CD4-positive, alpha-beta T cell treated with Interleukin-4 for 4 hours (primary cell): ENCODE results near the gene PIGU.
A peak's percentile ranks its signal among the peaks of the same experiment; 100 is the strongest.

Source experiments
- DNase-seq: peaks from one replicate; pipeline ENCODE4 v3.0.0-alpha.2; 2020

Gene PIGU

DNA sequence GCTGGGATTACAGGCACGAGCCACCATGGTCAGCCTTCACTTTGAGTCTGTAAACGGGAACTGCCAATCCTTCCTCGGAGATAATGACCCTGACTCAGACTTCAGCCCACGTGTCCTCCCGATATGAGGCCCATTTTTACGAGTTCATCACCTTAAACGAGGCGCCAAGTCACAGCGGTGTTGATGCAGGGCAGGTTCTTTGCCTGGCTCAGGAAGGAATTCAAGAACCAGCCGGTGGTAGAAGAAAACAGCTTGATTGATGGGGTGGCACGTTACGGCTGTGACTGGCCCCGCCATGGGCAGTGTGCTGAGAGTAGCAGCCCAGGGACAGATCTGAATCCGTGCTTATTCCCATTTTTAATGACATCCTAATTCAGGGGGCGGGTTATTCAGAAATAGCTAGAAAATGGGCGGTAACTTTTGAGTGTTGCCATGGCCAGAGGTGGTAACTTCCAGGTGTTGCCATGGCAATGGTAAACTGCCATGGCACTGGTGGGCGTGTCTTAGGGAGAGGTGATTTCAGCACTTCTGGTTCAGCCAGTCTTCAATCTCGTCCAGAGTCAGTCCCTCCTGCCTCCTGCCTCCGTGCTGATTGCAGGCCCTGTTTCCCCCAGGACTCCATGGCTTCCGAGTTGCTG is 127.5 kb downstream of the PIGU start:
- DNase-seq: no peak

DNA sequence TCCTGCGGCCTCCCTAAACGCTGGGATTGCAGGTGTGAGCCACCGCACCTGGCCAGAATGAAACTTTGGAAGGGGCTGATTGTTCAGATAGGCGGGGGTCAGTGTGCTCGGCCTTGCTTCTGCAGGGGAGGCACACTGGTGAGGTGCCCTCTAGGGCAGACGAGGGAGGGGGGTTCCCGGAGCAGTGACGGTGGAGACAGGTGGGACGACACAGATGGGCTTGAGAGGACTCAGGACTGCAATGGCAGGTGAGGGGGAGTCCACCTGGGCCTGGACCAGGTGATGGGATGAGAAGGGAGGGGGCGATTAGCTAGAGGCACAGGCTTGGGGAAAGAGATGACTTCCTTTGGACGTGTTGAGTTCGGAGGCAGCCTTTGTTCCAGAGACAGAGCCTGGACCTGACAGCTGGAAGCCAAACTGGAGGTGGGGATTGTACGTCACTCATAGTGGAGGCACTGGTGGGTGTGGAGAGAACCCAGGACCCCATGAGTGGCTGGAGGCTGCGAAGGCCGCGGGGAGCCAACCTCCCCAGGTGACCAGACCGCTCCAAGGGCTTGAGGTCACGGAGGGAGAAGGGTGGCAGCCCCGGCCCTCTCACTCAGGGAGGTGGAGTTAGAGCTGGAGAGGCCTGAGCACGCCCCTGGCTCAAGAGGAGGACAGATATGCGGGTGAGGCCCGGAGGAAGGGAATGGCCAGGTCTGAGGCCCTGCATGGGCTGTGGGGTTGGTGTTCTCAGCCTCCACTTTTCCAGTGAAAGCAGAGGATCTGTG is 128.9 kb downstream of the PIGU start:
- no peak for DNase-seq

DNA sequence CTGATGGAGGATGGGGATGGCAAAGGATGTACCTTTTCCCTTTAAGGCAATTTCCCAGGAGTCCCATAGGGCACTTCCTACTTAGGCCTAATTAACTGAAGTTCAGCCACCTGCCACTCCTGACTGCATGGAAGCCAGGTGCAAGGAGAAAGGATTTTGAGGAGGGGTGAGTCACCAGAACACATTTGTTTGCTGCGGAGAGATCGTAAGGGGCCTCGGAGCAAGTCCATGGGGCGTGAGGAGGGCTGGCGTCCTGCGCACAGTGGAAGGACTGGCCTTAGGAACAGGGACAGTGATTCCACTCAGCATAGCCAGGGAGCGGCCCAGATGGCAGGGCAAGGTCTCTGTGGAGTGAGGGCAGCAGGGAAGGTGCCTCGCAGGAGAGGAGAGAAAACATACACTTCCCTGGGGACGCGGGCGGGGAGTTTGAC is 130.1 kb downstream of the PIGU start:
- no peak for DNase-seq

DNA sequence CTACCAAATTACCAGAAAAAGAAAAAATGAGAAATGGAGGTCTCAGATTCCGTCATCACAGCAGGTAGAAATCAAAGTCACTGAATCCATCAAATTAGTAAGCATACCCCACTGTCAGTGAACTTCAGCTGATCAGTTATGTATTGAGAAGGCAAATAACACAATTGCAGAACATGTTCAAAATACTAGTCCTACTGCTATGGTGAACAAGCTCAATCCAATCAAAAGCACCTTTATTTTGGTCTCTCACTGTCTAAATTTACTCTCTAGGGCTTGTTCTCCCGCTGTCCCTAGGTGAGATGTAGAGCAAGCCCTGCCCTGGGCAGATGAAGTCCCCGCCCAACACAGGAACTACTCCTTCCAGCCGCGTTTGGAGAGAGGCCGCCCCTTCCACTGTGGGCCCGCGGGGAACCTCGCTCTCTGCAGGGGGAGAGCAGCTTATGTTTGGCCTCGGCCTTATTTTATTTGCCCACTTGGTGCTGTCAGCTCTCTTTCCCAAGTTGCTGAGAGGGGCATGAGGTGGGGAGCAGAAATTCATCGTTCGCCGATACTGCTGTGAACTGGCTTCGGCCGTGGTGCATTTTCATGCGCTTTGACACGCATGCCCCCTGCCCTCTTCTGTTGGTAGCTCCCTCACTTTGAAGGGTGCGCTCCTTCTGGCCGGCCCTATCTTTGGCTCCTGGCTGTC is 132.6 kb downstream of the PIGU start:
- no peak for DNase-seq

DNA sequence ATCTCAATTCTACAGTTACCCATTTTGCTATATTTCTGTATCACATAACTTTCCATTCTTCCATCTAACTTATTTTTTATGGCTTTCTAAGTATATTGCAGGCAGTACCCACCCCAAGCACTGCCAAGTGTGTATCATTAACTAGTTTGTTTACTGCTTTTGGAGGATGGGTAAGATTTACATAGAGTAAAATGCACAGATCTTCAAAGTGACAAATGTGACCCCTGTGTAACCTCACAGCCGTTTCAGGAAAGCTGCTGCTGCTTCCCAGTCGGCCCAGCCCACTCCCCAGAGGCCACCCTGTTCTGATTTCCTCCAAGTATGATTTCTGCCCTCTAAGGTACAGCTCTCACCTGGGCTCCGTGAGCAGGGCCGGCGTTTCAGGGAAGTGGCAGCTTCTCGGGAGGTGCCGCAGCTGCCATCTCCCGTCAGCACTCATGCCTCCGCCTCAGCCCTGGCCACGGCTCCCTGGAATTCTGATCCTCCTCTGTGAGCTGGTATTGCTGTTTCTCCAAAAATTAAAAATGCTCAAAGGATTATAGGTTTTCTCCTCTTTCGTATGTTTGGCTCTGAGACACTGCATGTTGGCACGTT is 133.3 kb downstream of the PIGU start:
- no peak for DNase-seq

DNA sequence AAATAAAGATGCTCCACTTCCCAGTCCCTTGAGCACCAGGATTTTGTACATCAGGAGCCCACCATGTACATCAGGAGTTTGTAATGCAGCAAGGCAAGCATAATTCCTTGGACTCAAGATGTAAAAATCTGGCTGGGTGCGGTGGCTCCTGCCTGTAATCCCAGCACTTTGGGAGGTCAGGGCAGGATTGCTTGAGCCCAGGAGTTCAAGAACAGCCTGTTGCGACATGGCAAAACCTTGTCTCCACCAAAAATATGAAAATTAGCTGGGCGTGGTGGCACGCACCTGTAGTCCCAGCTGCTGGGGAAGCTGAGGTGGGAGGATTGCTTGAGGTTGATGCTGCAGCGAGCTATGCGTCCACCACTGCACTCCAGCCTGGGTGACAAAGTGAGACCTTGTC is 134.5 kb downstream of the PIGU start:
- DNase-seq: no peak

DNA sequence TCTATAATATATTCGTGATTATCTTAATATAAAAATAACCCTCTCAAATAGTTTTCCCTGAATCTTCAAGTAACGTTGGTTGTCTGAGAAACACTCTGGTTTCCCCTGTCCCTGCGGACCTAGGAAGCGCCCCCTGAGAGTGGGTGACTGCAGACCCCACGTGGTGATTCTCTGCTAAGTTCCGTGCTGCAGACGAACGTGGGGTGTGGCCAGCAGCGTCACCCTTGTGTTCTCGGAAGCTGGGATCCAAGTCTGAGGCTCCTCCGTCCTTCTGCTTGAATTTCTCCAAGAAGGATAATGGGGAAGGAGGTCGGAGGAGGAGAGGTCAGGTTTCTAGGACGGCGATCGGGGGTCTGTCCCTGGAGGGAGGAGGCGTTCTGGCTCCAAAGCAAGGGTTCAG is 135.0 kb downstream of the PIGU start:
- DNase-seq: no peak

DNA sequence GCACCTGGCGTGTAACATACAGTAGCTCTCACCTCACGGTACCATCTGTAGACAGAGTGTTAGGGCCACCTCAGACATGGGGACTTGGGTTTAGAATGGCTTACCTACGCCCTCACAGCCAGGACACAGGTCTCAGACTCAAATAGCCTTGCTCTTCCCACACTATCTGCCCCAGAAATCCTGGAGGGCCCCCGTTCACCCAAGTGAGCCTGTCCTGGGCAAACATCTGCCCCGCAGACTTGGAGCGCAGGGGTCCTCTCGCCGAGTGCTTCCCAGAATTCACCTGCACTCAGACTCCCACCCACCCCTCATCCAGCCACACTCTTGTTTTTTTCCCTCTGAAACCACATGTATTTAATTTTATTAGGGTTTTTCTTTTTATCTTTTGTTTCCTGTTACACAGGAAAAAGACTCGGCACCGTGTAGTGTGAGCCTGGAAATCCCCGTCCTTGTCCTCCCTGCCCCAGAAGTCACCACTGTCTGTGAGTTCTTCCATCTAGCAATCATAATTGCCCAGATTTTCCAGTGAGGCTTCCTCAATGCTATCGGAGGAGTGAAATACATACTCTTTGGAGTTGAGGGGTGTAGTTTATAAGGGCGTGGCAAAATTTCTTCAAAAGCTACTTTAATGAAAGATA is 135.5 kb downstream of the PIGU start:
- peak; percentile 58 for DNase-seq

DNA sequence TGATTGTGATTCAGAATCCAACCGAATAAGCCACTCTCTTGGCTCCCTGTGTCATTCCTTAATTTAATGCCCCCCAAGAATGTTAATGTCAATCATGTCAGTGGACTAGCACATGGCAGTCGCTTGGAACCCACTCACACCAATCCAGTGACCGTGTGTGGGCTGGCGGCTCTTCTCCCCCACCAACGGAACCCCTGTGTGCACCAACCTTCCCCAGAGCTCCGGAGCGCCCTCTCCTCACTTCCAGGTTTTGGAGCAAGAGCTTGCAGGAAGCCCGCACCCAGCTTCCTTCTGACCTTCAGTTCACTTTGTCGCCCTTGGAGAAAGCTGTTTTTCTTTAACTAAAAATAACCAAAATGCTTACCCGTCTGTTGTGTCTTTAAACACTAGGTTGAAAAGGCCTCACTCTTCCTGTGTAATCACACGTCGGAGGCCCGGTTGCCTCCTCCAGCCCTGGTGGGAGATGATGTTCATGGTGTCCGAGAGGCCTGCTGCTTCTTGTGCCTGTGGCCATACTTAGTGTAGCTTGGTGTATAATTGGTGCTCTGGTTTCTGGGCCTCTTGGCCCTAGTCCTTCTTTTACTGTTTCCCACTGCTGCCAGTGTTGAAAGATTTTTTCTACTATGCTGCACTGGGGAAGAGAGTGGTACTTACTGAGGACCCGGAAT is 136.2 kb downstream of the PIGU start:
- no peak for DNase-seq

DNA sequence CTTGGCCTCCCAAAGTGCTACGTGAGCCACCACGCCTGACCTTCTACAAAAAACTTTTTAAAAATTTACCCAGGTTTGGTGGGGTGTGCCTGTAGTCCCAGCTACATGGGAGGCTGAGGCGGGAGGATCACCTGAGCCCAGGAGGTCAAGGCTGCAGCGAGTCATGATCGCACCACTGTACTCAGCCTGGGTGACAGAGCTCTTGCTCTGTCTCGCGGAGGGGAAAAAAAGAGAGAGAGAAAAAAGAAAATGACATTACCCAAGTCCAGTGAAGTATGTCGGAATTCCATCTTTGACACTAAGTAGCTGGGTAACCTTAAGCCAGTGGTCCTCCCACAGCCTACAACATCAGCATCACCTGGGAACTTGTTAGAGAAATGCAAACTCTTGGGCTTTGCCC is 137.1 kb downstream of the PIGU start:
- no peak for DNase-seq

DNA sequence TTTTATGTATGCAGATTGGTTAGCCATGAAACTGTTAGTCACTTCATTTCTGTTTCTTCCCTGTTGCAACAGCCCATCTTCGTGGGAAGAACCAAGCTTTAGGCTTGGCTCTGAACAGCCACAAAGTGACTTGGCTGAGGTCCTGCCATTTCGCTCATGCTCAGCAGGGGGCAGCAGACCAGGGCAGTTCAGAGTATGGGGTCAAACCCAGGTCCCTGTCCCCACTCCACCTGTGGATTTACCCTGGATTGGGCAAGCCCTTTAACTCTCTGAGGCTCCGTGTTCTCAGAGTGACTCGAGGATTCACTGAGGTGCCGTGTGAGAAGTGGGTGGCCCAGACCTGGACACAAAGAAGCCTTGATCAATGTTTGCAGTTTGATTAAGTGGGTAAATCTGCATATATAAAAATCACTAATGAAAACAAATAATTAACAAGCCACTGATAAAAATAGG is 138.2 kb downstream of the PIGU start:
- peak; percentile 52 for DNase-seq

DNA sequence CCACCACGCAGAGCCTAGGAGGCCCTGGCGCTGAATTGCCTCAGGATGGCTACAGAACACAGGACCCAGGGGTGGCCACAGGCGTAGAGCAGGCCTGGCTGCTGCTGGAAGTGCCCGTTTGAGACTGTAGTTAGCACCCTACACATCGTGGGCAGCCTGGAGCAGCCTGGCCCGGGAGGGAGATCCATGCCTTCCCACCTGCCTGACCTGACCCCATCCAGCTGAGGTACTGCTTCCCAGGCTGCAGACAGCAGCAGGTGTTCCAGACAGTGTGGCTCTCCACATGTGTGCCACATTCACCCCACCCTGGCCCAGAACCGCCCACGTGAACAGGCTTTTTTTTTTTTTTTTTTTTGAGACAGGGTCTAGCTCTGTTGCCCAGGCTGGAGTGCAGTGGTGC is 139.2 kb downstream of the PIGU start:
- DNase-seq: no peak

DNA sequence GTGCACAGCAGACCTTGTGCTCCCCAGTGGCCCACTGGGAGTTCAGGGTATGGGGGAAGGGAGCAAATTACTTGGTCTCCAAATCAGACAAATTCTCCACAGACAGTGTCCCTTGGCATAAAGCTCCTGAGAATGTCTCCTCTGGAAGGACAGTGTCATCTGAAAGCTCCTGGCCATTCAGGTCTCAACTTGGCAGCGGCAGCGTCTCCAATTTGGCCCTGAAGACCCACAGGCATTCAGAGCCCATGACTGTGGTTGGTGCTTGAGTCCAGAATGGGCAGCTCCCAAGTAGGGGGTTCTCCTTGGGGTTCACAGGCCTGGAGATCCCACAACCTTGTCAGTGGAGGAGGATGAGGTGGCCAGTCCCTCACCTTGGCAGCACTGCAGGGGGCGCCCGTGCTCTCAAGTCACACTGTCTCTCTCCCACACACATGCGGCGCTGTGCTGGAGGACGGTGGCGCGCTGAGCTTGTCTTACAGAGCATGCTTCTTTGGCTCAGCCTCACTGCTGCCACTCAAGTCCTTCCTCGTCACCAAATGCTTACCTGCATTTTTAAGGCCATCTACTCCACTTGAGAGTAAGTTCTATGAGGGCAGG is 140.0 kb downstream of the PIGU start:
- peak; percentile 33 for DNase-seq

DNA sequence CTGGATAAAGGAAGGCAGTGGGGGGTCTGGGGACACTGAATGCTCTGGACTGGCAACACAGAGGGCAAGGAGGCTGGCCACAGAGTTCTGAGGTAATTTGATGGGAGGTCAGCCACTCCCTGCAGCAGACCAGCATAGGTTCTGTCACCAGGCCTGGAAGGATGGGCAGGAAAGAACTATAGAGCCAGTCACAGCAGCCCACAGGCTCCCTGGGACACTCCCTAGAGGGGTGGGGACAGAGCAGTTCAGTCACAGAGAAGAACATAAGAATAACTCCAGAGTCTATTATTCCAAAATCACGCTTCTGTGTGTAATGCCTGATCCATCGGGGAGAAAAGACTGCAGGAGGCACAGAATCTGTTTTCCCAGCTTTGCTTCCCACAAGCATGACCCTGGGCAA is 141.0 kb downstream of the PIGU start:
- DNase-seq: no peak

DNA sequence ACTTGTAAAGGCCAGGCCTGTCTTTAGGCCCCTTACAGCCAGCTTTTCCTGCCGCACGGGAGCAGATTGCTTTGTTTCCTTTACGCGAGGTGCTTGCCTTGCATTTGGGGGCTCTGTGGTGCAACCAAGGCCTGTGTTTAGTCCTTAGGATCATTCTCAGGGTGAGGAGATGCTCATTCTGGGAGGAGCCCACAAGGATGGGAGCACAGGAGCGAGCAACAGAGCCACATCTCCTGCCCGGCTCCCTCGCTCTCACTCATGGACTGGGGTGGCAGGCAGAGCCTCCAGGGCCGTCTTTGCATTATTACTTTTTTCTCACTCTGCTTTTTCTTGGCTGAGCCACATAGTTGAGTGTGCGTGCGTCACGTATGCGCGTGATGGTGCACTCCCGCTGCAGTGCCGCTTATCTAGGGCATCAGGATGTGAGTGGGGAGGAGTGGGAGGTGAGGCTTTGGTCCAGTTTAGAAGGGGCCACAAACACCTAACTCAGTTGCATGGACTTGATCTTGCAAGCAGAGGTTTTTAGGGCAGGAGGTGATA is 141.5 kb downstream of the PIGU start:
- DNase-seq: no peak

DNA sequence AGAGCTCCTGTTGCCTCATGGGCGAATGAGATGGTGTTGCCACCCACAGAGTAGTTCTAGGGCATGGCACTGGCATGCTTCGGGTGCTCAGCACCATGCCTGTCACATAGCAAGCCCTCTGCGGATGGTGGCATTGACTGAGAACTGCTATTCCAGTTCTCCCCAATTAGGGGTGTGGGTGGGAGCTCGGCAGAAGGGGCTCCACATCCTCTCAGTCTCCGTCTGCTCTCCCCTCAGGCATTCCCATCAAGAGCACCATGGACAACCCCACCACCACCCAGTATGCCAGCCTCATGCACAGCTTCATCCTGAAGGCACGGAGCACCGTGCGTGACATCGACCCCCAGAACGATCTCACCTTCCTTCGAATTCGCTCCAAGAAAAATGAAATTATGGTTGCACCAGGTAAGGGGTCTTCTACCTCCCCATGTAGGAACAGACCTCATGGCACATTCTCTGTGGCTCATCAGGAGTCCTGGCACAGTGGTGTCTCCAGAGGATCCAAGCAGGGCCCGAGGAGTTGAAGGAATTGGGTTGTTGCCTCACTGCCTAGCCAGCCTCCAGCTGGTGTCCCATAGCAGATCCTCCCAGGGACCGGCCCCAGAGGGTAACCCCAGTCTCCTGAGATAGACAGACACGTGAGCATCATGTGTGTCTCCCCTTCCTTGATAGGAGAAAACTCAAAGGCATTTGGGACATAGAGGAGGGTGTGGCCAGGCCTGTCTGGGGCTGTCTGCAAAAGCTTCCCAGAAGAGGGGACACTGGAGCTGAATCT is 142.3 kb downstream of the PIGU start:
- DNase-seq: no peak

DNA sequence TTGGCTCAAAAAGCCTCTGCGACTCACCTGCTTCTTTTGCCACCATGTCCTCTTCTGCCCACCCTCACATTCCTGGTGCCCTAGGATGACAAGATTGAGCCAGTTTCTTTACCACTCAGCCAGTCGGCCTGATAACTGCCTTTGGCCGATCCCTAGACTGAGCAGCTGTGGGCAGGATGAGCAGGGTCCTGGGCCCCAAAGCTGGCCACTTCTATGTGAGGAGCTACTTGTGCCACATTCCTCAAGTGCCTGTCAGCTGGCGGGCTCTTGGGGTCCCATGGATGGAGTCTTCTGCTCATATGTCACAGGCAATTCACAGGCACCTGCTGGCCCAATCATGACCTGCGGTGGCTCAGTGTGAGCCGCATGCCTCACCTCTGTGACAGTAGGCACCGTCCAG is 144.1 kb downstream of the PIGU start:
- DNase-seq: no peak

DNA sequence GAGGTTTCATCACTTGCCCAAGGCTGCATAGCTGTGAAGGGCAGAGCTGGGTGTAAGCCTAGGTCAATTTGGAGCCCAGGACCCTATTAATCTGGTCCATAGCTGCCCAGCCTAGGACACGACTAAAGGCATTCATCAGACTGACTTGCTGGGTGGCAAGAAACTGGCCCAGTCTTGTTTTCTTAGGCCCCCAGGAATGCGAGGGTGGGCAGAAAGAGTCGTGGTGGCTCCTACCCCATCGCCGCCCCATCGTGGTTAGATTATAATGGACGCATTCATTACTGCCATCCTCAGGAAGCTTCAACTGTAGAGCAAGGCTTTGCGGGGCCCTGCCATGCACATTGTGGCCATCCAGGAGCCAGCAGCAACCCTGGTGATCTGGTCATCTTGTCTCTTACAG is 144.6 kb downstream of the PIGU start:
- no peak for DNase-seq

DNA sequence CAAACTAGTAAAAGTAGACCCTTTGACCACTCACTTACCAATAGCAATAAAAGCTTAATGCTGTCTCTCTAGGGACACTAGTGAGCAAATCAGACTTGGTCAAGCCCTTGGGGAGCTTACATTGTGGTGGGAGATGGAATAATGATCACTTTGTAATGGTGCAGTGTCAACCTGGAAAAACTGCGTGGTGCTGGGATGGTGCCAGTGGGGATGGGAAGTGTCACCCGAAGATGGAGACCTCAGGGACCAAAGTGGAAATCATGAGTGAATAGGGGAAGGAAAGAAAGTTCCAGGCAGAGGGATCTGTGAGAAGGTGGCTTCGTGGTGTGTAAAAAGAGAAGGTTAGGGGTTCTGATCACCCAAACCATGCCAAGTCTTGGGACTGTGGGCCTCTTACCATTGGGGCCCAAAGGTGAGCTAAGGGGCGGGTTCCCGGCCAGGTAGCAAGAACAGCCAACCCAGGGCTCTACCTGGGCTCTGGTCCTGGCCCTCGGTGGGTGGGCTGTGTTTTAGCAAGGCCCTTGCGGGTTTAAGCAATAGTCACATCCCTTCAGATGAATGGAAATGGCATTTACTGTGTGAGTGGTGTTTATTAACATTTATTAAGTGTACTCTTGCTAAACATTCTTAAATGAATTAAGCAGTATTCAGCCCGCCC is 145.2 kb downstream of the PIGU start:
- no peak for DNase-seq

DNA sequence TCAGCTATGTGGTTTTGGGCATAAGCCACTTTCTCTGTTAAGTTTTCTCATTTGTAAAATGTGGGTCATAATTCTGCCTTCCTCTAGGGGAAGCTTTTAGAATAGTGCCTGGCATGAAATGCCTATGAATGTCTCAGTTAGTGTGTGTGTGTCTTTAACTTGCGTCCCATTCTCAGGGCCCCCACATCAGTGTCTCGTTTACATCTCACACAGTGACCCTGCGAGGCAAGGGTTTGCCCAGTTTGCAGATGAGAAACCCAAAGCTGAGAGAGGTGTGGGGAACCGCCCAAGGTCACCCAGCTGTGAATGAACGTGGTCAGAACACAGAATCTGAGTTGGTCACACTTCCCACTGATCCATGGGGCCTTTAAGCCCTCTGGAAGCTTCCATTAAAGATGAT is 146.6 kb downstream of the PIGU start:
- DNase-seq: no peak

DNA sequence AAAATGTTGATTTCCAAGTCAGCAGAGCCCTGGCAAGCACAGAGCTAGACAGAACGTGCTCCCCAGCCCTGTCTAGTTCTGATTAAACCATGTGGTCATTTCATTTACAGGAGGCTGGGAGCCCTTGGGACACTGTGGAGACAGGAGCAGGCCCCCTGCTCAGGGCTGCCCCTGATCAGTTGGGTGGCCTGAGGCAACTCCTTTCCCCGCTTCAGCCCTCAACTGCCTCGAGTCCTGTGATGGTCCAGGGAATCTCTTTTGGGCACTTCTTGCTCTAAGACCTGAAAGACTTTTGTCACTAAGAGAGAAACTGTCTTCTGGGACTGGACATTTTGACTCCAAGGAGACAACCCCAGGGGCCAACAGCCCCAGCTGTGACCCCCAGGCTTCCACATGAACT is 147.2 kb downstream of the PIGU start:
- no peak for DNase-seq
